Smooth muscle cell (in vitro differentiated cells): ENCODE results near the gene TP53BP1. TPM values are rescaled to one million over a fixed set of nuclear protein-coding genes. Genes with fewer than 3 reads are reported as not detected.

ENCODE experiments used
- DNase-seq: peaks from one replicate; lab custom pipeline; 2025; ENCODE audit not compliant: unreplicated experiment; lab: John Stamatoyannopoulos, UW
- H2AFZ ChIP-seq: fragments of 200-600 bp; sonication (generic); 2 replicates; pipeline ENCODE4 v1.6.0; 2016; ENCODE audit warnings: antibody characterized with exemption, low read depth, mild to moderate bottlenecking
- H3F3A ChIP-seq: fragments of 200-600 bp; sonication (generic); 2 replicates; pipeline ENCODE4 v1.6.0; 2017; ENCODE audit warnings: antibody characterized with exemption, low read depth
- H3K27ac ChIP-seq: fragments of 200-600 bp; sonication (generic); 2 replicates; pipeline ENCODE4 v1.5.1; 2016; ENCODE audit warnings: low read depth, mild to moderate bottlenecking
- H3K27me3 ChIP-seq: fragments of 200-600 bp; sonication (generic); 2 replicates; pipeline ENCODE4 v1.6.1; 2016; ENCODE audit warnings: low read depth, mild to moderate bottlenecking
- H3K36me3 ChIP-seq: fragments of 200-600 bp; sonication (generic); 2 replicates; pipeline ENCODE4 v1.5.1; 2016; ENCODE audit warnings: low read depth
- H3K4me1 ChIP-seq: fragments of 200-600 bp; sonication (generic); 2 replicates; pipeline ENCODE4 v1.5.1; 2016; ENCODE audit warnings: low read depth
- H3K4me2 ChIP-seq: fragments of 200-600 bp; sonication (generic); 2 replicates; pipeline ENCODE4 v1.6.0; 2016; ENCODE audit warnings: mild to moderate bottlenecking
- H3K4me3 ChIP-seq: fragments of 200-600 bp; sonication (generic); 2 replicates; pipeline ENCODE4 v1.5.1; 2016; ENCODE audit warnings: mild to moderate bottlenecking
- H3K79me2 ChIP-seq: fragments of 200-600 bp; sonication (generic); 2 replicates; pipeline ENCODE4 v1.6.0; 2016; ENCODE audit warnings: low read depth, mild to moderate bottlenecking
- H3K9ac ChIP-seq: fragments of 200-600 bp; sonication (generic); 2 replicates; pipeline ENCODE4 v1.6.0; 2016; ENCODE audit warnings: low read depth
- H3K9me3 ChIP-seq: fragments of 200-600 bp; sonication (generic); replicated peaks from 2 replicates; pipeline ENCODE4 v1.5.1; 2016; ENCODE audit warnings: low read depth
- H4K20me1 ChIP-seq: fragments of 200-600 bp; sonication (generic); 2 replicates; pipeline ENCODE4 v1.6.0; 2016; ENCODE audit warnings: low read depth
- CTCF ChIP-seq: fragments of 200-600 bp; sonication (generic); IDR thresholded peaks from 2 replicates; pipeline ENCODE4 v1.5.1; 2017; ENCODE audit warnings: borderline replicate concordance, mild to moderate bottlenecking, antibody characterized with exemption; ENCODE audit not compliant: insufficient read depth, poor library complexity, severe bottlenecking
- WGBS: methylation state at CpG from one replicate; pipeline ENCODE4 v1.1.7; 2016; ENCODE audit warnings: low lambda C conversion rate; 5-methylcytosine and 5-hydroxymethylcytosine counted together
- polyA plus RNA-seq: library from polyadenylated mRNA; unstranded; fragments of >200 nt; fragmentation: Nextera tagmentation; extraction: Ambion mirVana; gene quantifications from 2 replicates; pipeline ENCODE4 v1.2.1, GENCODE V29; 2016
- total RNA-seq: library from RNA; depleted of rRNA; stranded (reverse); fragments of >200 nt; gene quantifications from 2 replicates; pipeline ENCODE4 v1.2.3, GENCODE V29; 2014

Gene TP53BP1
- total RNA-seq: 41.5 and 52.0 TPM in 2 replicates
- 19.9 and 24.1 TPM in 2 replicates for polyA plus RNA-seq

GRCh38 chr15:43492673-43493601, at the start of gene TP53BP1:
TP53BP1 (minus strand) TSS chr15:43493156; CDS start chr15:43493043, 113 bp downstream.
- Histone ChIP-seq H3K9ac (peak within 1 kb of the TSS; percentile 96), H3K9me3 (no peaks in the 10 kb centered on the region), H3K36me3 (no peaks in the 10 kb centered on the region), H3K4me3 (peak within 1 kb of the TSS; percentile 93), H4K20me1 (peaks cover 22% of the 10 kb centered on the region), H2AFZ (peak within 1 kb of the TSS; percentile 95), H3K27me3 (no peaks in the 10 kb centered on the region), H3K4me2 (peak within 1 kb of the TSS; percentile 95), H3K79me2 (peaks cover 42% of the 10 kb centered on the region), H3K4me1 (peaks cover 5% of the 10 kb centered on the region), H3F3A (no peaks in the 10 kb centered on the region), H3K27ac (peak within 1 kb of the TSS; percentile 90)
- DNase-seq: peak; percentile 71
- WGBS: 2% methylated on average over 44 of the region's 54 CpGs
- no peak for TF ChIP-seq CTCF

- no peaks in the 10 kb centered on the region for H3F3A ChIP-seq
- H3K4me1 ChIP-seq: no peaks in the 10 kb centered on the region
- no peak overlapping the region for H3K9ac ChIP-seq
- H3K27ac ChIP-seq: no peak overlapping the region
- no peaks in the 10 kb centered on the region for H3K27me3 ChIP-seq
- H2AFZ ChIP-seq: no peak overlapping the region
- TF ChIP-seq CTCF: no peak
- no peak for DNase-seq
- H3K36me3 ChIP-seq: no peaks in the 10 kb centered on the region
- H3K79me2 ChIP-seq: no peaks in the 10 kb centered on the region
- no peaks in the 10 kb centered on the region for H3K9me3 ChIP-seq
- no peak overlapping the region for H3K4me3 ChIP-seq
- no peaks in the 10 kb centered on the region for H4K20me1 ChIP-seq
- no peak overlapping the region for H3K4me2 ChIP-seq
Measured at GRCh38 chr15:43541785-43542184, 48.8 kb upstream of the TP53BP1 start.

- H3K27me3 ChIP-seq: no peaks in the 10 kb centered on the region
- H2AFZ ChIP-seq: no peak overlapping the region
- no peaks in the 10 kb centered on the region for H3K36me3 ChIP-seq
- no peak overlapping the region for H3K4me2 ChIP-seq
- no peak for TF ChIP-seq CTCF
- no peak overlapping the region for H3K9ac ChIP-seq
- no peak overlapping the region for H3K4me3 ChIP-seq
- no peaks in the 10 kb centered on the region for H3F3A ChIP-seq
- WGBS: 94% methylated on average over 2 of the region's 2 CpGs
- no peaks in the 10 kb centered on the region for H3K4me1 ChIP-seq
- no peak overlapping the region for H3K27ac ChIP-seq
- no peaks in the 10 kb centered on the region for H3K79me2 ChIP-seq
- no peak for DNase-seq
- H3K9me3 ChIP-seq: no peaks in the 10 kb centered on the region
- no peaks in the 10 kb centered on the region for H4K20me1 ChIP-seq
Measured at GRCh38 chr15:43538091-43538490, 45.1 kb upstream of the TP53BP1 start.
